ENCODE results near the gene GRIK3.

GRCh38 chr1:36984675-36985074 lies 49.6 kb downstream of the GRIK3 start:
- TF ChIP-seq CTCF (IDR thresholded peaks at IDR 0.05; ENCODE audit: low read depth, low read length) (no peak), EZH2phosphoT487 (IDR thresholded peaks at IDR 0.05; ENCODE audit: low read depth) (no peak)
